Memory B cell (primary cell): ENCODE results near the gene TCEA3.

Experiments used
- ATAC-seq: fragments of 150-1000 bp; cut with Tn5 transposase; 2 replicates; pipeline ENCODE4 v1.10.0; 2021; ENCODE audit warnings: low read depth, mild to moderate bottlenecking, moderate library complexity
- DNase-seq, 2 donors: peaks; one replicate each; pipeline ENCODE4 v3.0.0; 2022; ENCODE audit warnings: low spot score in 2 of 2
- H3K27ac Mint-ChIP-seq: one replicate; pipeline ENCODE4 v1.8.0; 2022; ENCODE audit warnings: mild to moderate bottlenecking, moderate library complexity, mixed read lengths
- H3K27me3 Mint-ChIP-seq: one replicate; pipeline ENCODE4 v1.8.0; 2022; ENCODE audit warnings: mixed read lengths
- H3K36me3 Mint-ChIP-seq: one replicate; pipeline ENCODE4 v1.8.0; 2022; ENCODE audit warnings: mild to moderate bottlenecking, mixed read lengths
- H3K4me1 Mint-ChIP-seq: one replicate; pipeline ENCODE4 v1.8.0; 2022; ENCODE audit warnings: mixed read lengths
- H3K4me3 Mint-ChIP-seq: one replicate; pipeline ENCODE4 v1.8.0; 2022; ENCODE audit warnings: mild to moderate bottlenecking, moderate library complexity, mixed read lengths
- H3K9me3 Mint-ChIP-seq: one replicate; pipeline ENCODE4 v1.8.0; 2022; ENCODE audit warnings: mixed read lengths

TCEA3 gene

DNA sequence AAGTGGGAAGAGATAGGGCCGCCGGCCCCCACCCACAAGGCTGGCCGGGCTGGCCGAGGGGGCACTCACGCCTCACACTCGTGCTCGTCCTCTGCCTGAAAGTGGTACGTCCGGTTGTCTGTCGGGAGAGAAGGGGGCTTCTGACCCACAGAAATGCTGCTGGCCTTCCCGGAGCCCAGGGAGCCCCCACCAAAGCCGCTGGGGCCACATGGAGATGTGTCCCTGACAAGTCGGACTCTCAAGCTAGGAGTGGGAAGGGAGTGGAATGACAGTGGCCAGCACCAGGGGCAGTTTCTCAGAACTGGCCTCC lies 12.8 kb upstream of the TCEA3 start:
- Mint-ChIP-seq H3K27me3 (peaks cover 3% of the 10 kb centered on the region), H3K4me1 (no peaks in the 10 kb centered on the region), H3K27ac (no peak overlapping the region), H3K9me3 (no peaks in the 10 kb centered on the region), H3K36me3 (peaks cover 4% of the 10 kb centered on the region), H3K4me3 (no peak overlapping the region)
- DNase-seq (no peak), ATAC-seq (no peak)

DNA sequence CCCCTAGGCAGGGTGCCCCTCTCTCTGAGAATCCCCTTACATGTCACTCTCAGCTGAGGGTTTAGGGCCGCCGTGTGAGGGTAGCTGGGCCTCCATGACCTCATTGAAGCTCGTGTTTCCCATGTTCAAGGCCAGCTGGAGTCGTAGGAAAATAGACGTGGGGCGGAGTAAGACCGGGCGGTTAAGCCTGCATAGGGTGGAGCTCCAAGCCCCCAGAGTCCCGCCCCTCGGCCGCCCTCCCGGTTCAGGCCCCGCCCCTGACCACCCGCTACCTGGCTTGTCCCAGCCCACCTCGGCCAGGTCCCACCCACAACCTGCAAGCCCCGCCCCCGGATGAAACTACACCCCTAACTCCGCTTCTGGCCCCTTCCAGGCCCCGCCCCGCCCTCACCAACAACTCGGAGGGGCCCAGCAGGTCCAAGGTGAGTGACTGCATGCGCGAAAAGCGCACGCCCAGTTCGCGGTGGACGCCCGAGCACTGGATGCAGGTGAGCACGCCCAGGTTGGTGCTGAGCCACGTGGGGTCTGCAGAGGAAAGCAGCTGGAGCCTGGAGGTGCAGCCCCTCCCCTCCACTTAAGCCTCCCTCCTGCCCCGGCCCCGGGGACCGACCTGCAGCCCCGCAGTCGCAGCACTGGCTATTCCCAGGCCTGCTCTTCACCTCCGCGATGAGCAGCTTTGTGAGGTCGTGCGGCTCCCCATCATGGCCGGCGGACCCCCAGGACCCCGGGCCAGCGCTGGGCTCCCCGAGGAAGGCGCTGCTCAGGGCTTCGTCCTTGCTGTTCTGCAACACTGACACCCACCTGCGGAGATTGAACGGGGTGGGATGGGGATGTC lies 12.2 kb upstream of the TCEA3 start:
- Mint-ChIP-seq H3K4me1 (no peaks in the 10 kb centered on the region), H3K27me3 (peaks cover 4% of the 10 kb centered on the region), H3K36me3 (peaks cover 4% of the 10 kb centered on the region), H3K9me3 (no peaks in the 10 kb centered on the region), H3K4me3 (no peak overlapping the region), H3K27ac (no peak overlapping the region)
- ATAC-seq: peak; percentile 52
- DNase-seq: no peak

DNA sequence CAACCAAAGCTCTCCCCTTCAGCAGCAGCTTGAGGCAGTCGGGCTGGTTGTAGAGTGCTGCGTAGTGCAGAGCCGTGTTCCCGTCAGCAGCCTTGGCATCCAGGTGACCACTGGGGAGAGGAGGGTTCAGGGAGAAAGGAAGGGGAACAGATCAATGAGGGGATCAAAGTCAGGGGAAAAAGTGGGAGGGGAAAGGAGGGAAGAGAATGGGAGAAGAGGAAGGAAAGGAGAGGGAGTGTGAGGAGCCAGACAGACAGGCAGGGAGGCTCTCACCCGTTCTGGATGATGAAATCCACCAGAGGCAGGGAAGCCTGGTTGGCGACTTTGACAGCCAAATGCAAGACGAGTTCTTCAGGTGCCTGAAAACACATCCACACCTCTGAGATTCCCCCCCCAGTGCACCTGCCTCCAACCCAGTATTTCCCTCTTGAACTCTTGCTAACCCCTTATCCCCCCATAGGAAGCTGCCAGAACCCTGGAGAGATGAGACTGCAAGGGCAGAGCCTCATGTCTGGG lies 9.8 kb upstream of the TCEA3 start:
- H3K36me3 Mint-ChIP-seq: peaks cover 4% of the 10 kb centered on the region
- H3K4me1 Mint-ChIP-seq: no peaks in the 10 kb centered on the region
- H3K27me3 Mint-ChIP-seq: peaks cover 4% of the 10 kb centered on the region
- no peak for DNase-seq
- H3K9me3 Mint-ChIP-seq: no peaks in the 10 kb centered on the region
- no peak overlapping the region for H3K4me3 Mint-ChIP-seq
- ATAC-seq: no peak
- no peak overlapping the region for H3K27ac Mint-ChIP-seq

DNA sequence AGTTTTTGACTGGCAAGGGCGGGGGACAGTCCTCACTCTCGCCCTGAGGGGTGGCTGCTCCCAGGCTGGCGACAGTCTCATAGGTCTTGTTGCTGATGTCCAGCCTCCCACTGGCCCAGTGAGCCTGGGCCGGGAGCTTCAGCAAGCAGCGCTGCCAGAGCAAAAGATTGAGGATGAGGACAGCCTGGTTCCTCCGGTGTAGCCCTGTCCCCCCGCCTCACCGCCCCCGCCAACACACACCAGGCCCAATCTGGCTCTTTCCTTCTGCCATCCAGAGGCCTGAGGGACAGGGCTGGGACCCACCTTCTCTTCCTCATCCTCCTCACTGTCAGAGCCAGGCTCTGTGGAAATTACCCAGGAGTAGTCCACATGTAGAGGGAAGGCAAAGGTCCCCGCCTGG lies 8.6 kb upstream of the TCEA3 start:
- H3K4me3 Mint-ChIP-seq: no peak overlapping the region
- ATAC-seq: no peak
- DNase-seq: no peak
- peaks cover 4% of the 10 kb centered on the region for H3K36me3 Mint-ChIP-seq
- H3K27ac Mint-ChIP-seq: no peak overlapping the region
- H3K27me3 Mint-ChIP-seq: peaks cover 7% of the 10 kb centered on the region
- no peaks in the 10 kb centered on the region for H3K9me3 Mint-ChIP-seq
- H3K4me1 Mint-ChIP-seq: no peaks in the 10 kb centered on the region

DNA sequence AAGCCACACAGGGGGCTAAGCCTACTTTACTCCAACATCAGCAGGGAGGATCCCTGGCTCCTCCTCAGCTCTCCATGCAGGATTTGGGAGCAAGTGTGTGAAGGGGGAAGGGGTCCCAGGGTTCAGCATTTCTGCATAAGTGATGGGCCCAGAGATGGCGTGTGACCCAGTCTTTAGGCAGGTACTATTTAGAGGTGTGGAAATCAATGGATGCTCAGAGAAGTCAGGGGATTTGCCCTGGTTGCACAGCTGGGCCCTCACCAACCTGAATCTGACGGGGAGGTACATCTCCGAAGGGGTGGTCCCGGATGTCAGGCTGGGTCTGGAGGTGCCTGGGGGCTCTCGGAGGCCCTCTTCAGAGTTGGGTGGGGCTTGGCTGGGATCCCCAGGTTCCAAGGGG lies 6.9 kb upstream of the TCEA3 start:
- H3K4me1 Mint-ChIP-seq: no peaks in the 10 kb centered on the region
- peaks cover 2% of the 10 kb centered on the region for H3K36me3 Mint-ChIP-seq
- ATAC-seq: no peak
- H3K27me3 Mint-ChIP-seq: peaks cover 9% of the 10 kb centered on the region
- H3K4me3 Mint-ChIP-seq: no peak overlapping the region
- no peak overlapping the region for H3K27ac Mint-ChIP-seq
- DNase-seq: no peak
- no peaks in the 10 kb centered on the region for H3K9me3 Mint-ChIP-seq

DNA sequence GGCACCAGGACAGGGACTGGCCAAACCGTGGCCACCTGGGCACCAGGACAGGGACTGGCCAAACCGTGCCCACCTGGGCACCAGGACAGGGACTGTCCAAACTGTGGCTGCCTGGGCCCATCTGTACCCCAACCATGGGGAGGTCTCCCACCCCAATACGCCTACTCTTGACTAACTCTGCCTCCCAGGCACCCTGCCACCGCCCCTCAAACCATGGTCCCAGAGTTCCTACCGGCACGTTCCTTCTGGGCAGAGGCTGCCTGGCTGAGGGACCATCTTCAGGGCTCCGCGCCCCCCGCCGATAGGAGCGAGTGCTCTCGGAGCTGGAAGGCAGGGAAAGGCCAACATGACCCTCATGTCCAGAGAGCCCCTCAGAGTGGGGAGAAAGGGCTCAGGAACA lies 6.3 kb upstream of the TCEA3 start:
- Mint-ChIP-seq H3K36me3 (peaks cover 2% of the 10 kb centered on the region), H3K9me3 (no peaks in the 10 kb centered on the region), H3K4me3 (no peak overlapping the region), H3K27me3 (peaks cover 15% of the 10 kb centered on the region), H3K4me1 (no peaks in the 10 kb centered on the region), H3K27ac (no peak overlapping the region)
- DNase-seq (no peak), ATAC-seq (no peak)

DNA sequence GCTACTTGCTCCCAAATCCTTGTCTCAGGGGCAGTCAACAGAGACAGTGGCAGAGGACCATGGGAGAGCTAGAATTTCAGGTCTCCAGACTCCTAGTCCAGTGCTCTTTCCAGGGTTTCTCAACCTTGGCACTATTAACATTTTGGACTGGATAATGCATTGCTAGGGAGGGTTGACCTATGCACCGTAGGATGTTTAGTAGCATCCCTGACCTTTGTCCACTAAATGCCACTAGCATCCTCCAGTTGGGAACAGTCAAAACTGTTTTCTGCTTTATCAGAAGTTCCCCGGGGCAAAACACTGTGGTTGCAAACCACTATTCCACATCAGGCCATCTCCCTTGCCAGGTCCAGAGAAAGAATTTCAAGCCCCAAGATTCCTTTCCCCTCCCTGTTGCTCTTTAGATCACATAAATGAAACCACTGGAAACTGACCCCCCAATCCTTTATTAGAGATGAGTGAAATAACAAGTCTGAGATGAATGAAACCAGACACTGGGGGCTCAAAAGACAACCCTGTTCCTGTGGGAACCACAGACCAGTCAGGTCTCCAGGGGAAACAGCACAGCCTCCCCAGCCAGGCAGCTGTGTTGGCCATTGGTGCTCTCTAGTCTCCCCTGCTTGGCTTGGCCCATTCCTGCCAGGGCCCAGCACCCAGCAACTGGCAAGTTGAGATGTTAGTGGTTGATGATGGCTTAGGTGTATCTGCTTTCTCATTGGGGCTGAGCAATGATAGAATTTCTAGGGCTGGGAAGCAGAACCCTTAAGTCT lies 3.8 kb upstream of the TCEA3 start:
- Mint-ChIP-seq H3K36me3 (no peaks in the 10 kb centered on the region), H3K4me1 (peaks cover 7% of the 10 kb centered on the region), H3K27me3 (peaks cover 23% of the 10 kb centered on the region), H3K27ac (no peak overlapping the region), H3K4me3 (no peak overlapping the region), H3K9me3 (no peaks in the 10 kb centered on the region)
- DNase-seq (no peak), ATAC-seq (no peak)

DNA sequence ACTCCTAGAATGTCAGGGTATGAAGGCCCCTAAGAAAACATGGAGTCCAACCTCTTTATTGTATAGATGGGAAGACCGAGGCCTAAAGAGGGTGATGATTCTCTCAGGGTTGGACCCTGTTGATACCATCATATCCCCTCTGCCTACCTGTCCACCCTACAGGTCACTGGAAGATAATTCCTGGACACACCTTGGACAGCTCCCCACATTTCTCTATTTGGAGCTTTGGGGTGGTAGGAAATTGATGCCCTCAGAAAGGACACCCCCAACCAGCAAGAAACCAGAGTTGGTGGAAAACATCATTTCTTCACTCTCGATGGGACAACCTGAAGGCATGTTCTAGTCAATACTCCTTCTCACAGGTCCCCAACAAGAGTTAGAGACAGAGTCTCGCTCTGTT lies 3.0 kb upstream of the TCEA3 start:
- Mint-ChIP-seq H3K27ac (no peak overlapping the region), H3K27me3 (peaks cover 28% of the 10 kb centered on the region)

DNA sequence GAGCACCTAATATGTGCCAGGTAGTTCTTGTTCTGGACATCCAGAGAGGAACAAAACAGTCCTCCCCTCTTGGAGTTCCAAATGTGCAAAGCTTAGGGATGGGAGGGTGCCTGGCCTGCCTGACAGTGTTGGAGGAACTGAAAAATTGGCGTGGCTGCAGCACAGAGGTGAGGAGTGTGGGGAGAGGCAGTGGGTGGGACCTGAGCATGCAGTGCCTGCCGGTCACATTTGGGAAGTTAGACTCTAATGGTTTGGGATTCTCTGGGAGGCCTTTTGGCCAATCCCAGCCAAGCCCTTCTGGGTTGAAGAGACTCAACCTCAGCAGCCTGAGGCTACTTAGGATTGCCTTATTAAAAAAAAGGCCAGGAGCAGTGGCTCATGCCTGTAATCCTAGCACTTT lies 2.3 kb upstream of the TCEA3 start:
- H3K27me3 Mint-ChIP-seq: peaks cover 27% of the 10 kb centered on the region

More for the DNA sequence above, 3.0 kb upstream of the TCEA3 start:
- Mint-ChIP-seq H3K9me3 (no peaks in the 10 kb centered on the region), H3K36me3 (no peaks in the 10 kb centered on the region), H3K4me3 (no peak overlapping the region), H3K4me1 (peaks cover 12% of the 10 kb centered on the region)
- DNase-seq (no peak), ATAC-seq (no peak)

DNA sequence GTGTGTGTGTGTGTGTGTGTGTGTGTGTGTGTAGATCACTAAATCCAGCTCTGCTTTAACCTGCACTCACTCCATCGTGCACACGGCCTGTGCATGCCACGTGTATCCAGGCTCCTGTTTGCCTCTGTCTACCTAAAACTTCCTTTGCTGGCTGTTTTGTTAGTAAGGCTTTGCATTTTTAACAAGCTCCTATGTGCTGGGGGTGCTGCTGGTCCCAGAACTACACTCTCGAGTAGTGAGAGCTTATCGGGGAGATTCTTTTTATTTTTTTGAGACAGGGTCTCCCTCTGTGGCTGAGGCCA lies 596 bp upstream of the TCEA3 start:
- H3K27me3 Mint-ChIP-seq: peaks cover 27% of the 10 kb centered on the region
- peaks cover 17% of the 10 kb centered on the region for H3K4me1 Mint-ChIP-seq
- ATAC-seq: no peak
- H3K9me3 Mint-ChIP-seq: no peaks in the 10 kb centered on the region
- DNase-seq: no peak
- H3K36me3 Mint-ChIP-seq: no peaks in the 10 kb centered on the region
- H3K27ac Mint-ChIP-seq: no peak overlapping the region
- peak overlapping the region; percentile 68 for H3K4me3 Mint-ChIP-seq

More for the DNA sequence above, 2.3 kb upstream of the TCEA3 start:
- Mint-ChIP-seq H3K4me1 (peaks cover 17% of the 10 kb centered on the region), H3K4me3 (no peak overlapping the region), H3K9me3 (no peaks in the 10 kb centered on the region), H3K27ac (no peak overlapping the region), H3K36me3 (no peaks in the 10 kb centered on the region)
- DNase-seq: no peak
- no peak for ATAC-seq

DNA sequence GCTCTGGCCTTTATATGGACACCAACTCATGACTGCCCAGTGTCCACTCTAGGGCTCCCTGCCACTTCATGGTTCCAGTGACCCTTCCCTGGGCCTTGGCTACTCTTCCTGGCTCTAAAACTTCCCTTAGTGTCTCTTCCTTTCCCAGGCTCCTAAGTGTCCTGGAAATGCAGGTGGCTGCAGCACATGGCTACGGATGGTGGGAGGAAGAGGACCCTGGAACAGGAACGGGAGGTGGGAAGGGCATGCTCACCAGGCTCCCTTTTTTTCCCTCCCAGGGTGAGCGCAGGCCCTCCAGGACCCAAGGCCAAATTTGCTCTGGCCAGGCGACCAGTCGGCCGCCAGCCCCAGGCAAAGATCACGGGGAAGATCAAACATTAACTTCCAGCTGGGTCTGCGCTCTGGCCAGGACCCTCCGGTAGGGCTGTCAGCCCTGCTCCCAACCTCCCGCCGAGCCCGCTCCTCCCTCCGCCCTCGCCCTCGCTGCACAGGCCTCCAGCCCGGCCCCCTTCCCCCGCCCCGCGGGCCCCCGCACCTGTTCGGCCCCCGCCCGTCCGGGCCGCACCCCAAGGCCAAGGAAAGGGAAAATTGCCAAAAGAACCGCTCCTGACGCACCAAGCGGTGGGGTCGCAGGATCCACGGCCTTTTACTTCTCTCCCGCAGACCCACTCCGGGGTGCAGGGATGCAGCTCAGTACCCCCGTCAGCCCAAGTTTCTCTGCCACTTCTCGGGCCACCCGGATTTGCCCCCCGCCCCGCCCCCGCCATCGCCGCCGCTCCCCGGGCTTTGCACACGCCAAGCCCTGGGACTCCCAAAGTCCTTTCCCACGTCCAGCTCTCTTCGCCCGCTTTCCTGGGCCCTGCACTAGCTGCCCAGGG lies 894 bp downstream of the TCEA3 start:
- Mint-ChIP-seq H3K9me3 (no peaks in the 10 kb centered on the region), H3K27ac (no peak overlapping the region), H3K4me3 (peak overlapping the region; percentile 86), H3K4me1 (peaks cover 17% of the 10 kb centered on the region), H3K36me3 (no peaks in the 10 kb centered on the region), H3K27me3 (peaks cover 27% of the 10 kb centered on the region)
- no peak for DNase-seq
- ATAC-seq: peak; percentile 19

DNA sequence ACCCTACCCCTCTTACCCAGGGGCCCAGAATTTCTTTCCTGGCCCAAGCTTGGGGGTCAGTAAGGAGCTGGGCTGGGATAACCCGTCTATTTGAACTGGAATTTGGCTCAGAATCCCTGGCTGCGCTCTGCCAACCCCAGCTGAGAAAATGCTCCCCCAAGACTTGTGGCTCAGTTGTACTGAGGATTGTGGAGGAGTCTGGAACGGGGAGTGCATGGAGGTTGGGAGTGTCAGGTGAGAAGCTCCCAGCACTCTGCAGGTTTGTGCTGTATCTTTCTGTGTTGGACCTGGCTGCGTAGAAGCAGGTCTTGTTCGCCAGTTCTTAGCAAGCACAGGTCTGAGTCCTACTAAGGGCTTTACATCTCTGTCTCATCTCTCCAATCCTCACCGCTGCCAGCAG lies 1.6 kb downstream of the TCEA3 start:
- no peak overlapping the region for H3K27ac Mint-ChIP-seq
- no peak overlapping the region for H3K4me3 Mint-ChIP-seq

DNA sequence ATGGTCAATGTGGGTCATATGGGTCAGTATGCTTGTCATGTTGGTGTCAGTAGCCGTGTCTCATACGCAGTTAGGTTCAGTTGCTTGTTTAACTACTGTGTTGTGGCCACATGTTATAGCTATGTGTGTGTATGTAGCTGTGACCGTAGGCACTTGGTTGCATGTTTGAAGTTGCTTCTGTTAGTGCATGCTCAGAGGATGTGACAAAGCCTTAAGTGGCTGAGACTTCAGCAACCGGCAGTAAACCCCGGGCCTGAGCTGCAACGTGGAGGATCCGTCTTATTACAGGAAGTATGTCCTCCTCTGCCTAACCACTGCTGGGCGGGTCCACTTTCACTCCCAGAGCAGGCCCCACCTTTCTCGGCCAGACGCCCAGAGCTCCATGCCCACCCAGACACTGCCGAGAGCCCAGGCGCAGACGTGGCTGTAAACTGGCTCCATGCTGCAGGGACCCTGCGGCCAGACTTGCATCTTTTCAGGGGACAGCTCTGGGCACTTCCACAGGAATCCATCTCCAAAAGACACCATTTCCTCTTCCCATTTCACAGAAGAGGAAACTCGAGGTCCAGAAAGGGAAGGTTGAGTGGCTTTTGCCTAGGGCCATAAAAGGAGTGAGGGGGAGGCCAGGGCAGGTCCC lies 2.2 kb downstream of the TCEA3 start:
- DNase-seq: no peak
- H3K4me1 Mint-ChIP-seq: peaks cover 17% of the 10 kb centered on the region
- ATAC-seq: no peak
- no peak overlapping the region for H3K27ac Mint-ChIP-seq
- H3K9me3 Mint-ChIP-seq: no peaks in the 10 kb centered on the region
- no peak overlapping the region for H3K4me3 Mint-ChIP-seq
- H3K27me3 Mint-ChIP-seq: peaks cover 24% of the 10 kb centered on the region
- H3K36me3 Mint-ChIP-seq: no peaks in the 10 kb centered on the region

More for the DNA sequence above, 1.6 kb downstream of the TCEA3 start:
- H3K9me3 Mint-ChIP-seq: no peaks in the 10 kb centered on the region
- DNase-seq: no peak
- peaks cover 17% of the 10 kb centered on the region for H3K4me1 Mint-ChIP-seq
- H3K36me3 Mint-ChIP-seq: no peaks in the 10 kb centered on the region
- peaks cover 24% of the 10 kb centered on the region for H3K27me3 Mint-ChIP-seq
- ATAC-seq: no peak
